Esophagus squamous epithelium (tissue), 4 donors: ENCODE measurements around the gene MUC5AC.
"Not testable (repeated sequence)": the region's sequence is repeated elsewhere in the genome, so short reads cannot be mapped to it uniquely, and the experiment has no call there.

Experiments
- POLR2A ChIP-seq, 4 donors: fragments of 450-650 bp; IDR thresholded peaks; one replicate each; pipeline ENCODE4 v1.6.1; 2017; ENCODE audit warnings: antibody characterized with exemption in 4 of 4, mild to moderate bottlenecking in 4 of 4, moderate library complexity in 3 of 4
- TF ChIP-seq, protein P1 (sequence below), 6 experiments: fragments of 450-650 bp in 4 of 6; fragments of 200-600 bp in 2 of 6; sonication (generic) in 2 of 6; IDR thresholded peaks; one replicate each; pipeline ENCODE4 v1.5.1; 2016 to 2019; ENCODE audit warnings: antibody characterized with exemption in 6 of 6, mild to moderate bottlenecking in 4 of 6, moderate library complexity in 4 of 6

DNA sequence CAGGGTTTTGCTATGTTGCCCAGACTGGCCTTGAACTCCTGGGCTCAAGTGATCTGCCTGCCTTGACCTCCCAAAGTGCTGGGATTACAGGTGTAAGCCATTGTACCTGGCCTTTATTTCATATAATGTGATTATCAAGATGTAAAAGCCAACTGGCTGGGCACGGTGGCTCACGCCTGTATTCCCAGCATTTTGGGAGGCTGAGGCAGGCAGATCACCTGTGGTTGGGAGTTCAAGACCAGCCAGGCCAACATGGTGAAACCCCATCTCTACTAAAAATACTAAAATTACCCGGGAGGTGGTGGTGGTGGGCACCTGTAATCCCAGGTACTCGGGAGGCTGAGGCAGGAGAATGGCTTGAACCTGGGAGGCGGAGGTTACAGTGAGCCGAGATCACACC, 42.5 kb upstream of the MUC5AC start:
- TF ChIP-seq, protein P1, sequence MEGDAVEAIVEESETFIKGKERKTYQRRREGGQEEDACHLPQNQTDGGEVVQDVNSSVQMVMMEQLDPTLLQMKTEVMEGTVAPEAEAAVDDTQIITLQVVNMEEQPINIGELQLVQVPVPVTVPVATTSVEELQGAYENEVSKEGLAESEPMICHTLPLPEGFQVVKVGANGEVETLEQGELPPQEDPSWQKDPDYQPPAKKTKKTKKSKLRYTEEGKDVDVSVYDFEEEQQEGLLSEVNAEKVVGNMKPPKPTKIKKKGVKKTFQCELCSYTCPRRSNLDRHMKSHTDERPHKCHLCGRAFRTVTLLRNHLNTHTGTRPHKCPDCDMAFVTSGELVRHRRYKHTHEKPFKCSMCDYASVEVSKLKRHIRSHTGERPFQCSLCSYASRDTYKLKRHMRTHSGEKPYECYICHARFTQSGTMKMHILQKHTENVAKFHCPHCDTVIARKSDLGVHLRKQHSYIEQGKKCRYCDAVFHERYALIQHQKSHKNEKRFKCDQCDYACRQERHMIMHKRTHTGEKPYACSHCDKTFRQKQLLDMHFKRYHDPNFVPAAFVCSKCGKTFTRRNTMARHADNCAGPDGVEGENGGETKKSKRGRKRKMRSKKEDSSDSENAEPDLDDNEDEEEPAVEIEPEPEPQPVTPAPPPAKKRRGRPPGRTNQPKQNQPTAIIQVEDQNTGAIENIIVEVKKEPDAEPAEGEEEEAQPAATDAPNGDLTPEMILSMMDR (IDR thresholded peaks at IDR 0.05), result not testable (repeated sequence)
- TF ChIP-seq POLR2A (IDR thresholded peaks at IDR 0.05), result not testable (repeated sequence)
